ENCODE measurements around the gene MAP3K12.

DNA sequence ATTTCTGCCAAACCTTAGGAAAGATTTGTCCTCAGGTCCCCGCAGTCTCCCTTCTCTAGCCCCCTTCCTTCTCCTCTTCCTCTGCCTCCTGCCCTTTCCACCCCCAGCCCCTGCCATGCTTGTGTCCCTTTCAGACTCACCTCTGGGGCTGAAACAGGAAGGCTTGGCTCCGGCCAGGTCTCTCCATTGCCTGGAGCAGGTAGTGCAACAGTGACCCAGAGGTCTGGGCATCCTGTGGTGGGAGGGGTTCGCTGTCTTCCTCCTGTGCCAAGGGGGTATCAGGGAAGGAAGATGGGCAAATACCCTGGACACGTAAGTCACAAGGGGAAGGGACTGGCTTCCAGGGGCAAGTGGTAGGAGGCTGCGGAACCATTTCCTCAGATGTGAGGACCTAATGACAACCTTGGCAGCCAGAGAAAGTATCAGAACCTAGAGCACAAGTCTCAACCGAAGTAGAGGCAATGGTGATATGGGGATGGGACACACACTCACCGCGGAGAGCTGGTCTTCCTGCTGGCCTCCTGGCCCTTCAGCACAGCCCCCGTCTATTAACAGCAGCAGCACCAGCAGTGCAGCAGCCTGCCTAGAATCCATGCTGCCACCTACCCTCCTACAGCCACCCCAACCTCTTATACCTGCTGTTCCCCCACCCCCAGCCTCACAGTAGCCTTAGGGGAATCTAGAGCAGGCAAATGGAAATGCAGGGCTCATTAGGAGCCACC is 7.8 kb upstream of the MAP3K12 start, which contains the start of gene NPFF:
- TF ChIP-seq, protein P1, sequence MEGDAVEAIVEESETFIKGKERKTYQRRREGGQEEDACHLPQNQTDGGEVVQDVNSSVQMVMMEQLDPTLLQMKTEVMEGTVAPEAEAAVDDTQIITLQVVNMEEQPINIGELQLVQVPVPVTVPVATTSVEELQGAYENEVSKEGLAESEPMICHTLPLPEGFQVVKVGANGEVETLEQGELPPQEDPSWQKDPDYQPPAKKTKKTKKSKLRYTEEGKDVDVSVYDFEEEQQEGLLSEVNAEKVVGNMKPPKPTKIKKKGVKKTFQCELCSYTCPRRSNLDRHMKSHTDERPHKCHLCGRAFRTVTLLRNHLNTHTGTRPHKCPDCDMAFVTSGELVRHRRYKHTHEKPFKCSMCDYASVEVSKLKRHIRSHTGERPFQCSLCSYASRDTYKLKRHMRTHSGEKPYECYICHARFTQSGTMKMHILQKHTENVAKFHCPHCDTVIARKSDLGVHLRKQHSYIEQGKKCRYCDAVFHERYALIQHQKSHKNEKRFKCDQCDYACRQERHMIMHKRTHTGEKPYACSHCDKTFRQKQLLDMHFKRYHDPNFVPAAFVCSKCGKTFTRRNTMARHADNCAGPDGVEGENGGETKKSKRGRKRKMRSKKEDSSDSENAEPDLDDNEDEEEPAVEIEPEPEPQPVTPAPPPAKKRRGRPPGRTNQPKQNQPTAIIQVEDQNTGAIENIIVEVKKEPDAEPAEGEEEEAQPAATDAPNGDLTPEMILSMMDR (conservative IDR thresholded peaks at IDR 0.05; ENCODE audit: low read depth, low read length) = no peak
- no peak for TF ChIP-seq EZH2phosphoT487 (IDR thresholded peaks at IDR 0.05; ENCODE audit: borderline replicate concordance, low read length)
- no peak for TF ChIP-seq EZH2 (IDR thresholded peaks at IDR 0.05; ENCODE audit: low read length, unreplicated experiment)

All from PC-3 (cell line).